Lower lobe of right lung (tissue), 2 donors: ENCODE results near the gene CLSTN2. TPM values are rescaled to one million over a fixed set of nuclear protein-coding genes. Genes with fewer than 3 reads are reported as not detected.

Experiments used
- ATAC-seq, 2 donors: fragments of 200-7000 bp; cut with Tn5 transposase; one replicate each; pipeline ENCODE4 v1.9.1; 2020 to 2022; ENCODE audit warnings: mild to moderate bottlenecking in 2 of 2, moderate library complexity in 2 of 2
- DNase-seq: peaks from one replicate; pipeline ENCODE4 v3.0.0-alpha.2; 2020
- H3K27ac ChIP-seq: fragments of 200-600 bp; one replicate; pipeline ENCODE4 v1.8.0; 2022
- H3K27me3 ChIP-seq: fragments of 200-600 bp; one replicate; pipeline ENCODE4 v1.8.0; 2022; ENCODE audit warnings: low read depth
- H3K36me3 ChIP-seq: fragments of 200-600 bp; one replicate; pipeline ENCODE4 v1.8.0; 2022; ENCODE audit warnings: mild to moderate bottlenecking
- H3K4me1 ChIP-seq: fragments of 200-600 bp; one replicate; pipeline ENCODE4 v1.8.0; 2022
- H3K4me3 ChIP-seq: fragments of 200-600 bp; one replicate; pipeline ENCODE4 v1.8.0; 2022; ENCODE audit warnings: mild to moderate bottlenecking
- H3K9me3 ChIP-seq: fragments of 200-600 bp; one replicate; pipeline ENCODE4 v1.8.0; 2022
- CTCF ChIP-seq: fragments of 200-600 bp; IDR thresholded peaks from one replicate; pipeline ENCODE4 v1.8.0; 2022; ENCODE audit warnings: antibody characterized with exemption, mild to moderate bottlenecking
- intact Hi-C: fragments of 100-400 bp; cut with DNase I; formaldehyde crosslinking; loops from one replicate; pipeline ENCODE4 v1.11.0; 2022
- total RNA-seq: library from RNA; stranded (reverse); fragmentation: NEBNext Ultra II Directional; extraction: Animal tissue kit (Norgen Biotek cat#: 25700); gene quantifications from one replicate; pipeline ENCODE4 v1.2.1, GENCODE V29; 2021
- donor health status: DM: no; HTN: yes; CAD: no; lungs with severe emphysema.

The CLSTN2 gene
- total RNA-seq, 1 donor from 2014 or later: 4.5 TPM

DNA sequence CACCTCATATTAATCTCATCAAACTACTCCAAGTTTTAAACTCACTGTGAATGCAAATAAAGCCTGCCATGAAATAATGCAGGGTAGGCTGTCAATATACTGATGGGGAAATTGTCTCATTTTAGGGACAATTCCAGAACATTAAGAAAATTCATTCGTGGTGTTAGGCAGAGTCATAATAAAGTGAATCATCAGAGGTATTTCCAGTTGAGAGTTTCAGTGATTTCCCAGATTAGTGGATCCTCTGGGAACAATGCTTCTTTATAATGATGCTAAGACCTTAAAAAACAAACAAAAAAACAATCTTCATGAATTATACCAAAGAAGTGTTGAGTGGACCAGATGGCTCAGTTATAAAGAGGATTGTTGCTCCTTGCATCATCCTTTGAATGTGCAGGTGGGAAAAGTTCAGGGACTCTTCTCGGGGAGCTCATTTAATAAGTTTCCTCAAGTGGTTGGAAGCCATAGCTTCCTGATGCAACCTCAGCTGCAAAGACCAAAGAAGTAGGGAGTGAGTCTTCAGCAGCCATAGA is 381.9 kb downstream of the CLSTN2 start:
- no peak for TF ChIP-seq CTCF
- intact Hi-C loops: no loop called here

GRCh38 chr3:140319739-140320138 is 384.8 kb downstream of the CLSTN2 start:
- no peak for ATAC-seq
- H3K36me3 ChIP-seq: no peaks in the 10 kb centered on the region
- H3K9me3 ChIP-seq: no peaks in the 10 kb centered on the region
- H3K27ac ChIP-seq: no peak overlapping the region
- no peaks in the 10 kb centered on the region for H3K27me3 ChIP-seq
- no peak overlapping the region for H3K4me3 ChIP-seq
- no peak for TF ChIP-seq CTCF
- H3K4me1 ChIP-seq: no peaks in the 10 kb centered on the region
- DNase-seq: no peak
- intact Hi-C loops: no loop called here

More for the DNA sequence above, 381.9 kb downstream of the CLSTN2 start:
- Histone ChIP-seq H3K27me3 (no peaks in the 10 kb centered on the region), H3K9me3 (no peaks in the 10 kb centered on the region), H3K36me3 (no peaks in the 10 kb centered on the region), H3K27ac (no peak overlapping the region), H3K4me3 (no peak overlapping the region), H3K4me1 (no peaks in the 10 kb centered on the region)
- DNase-seq (no peak), ATAC-seq (no peak)

- no peaks in the 10 kb centered on the region for H3K36me3 ChIP-seq
- H3K9me3 ChIP-seq: no peaks in the 10 kb centered on the region
- no peaks in the 10 kb centered on the region for H3K4me1 ChIP-seq
- ATAC-seq: no peak
- no peak for TF ChIP-seq CTCF
- H3K27me3 ChIP-seq: no peaks in the 10 kb centered on the region
- DNase-seq: no peak
- no peak overlapping the region for H3K4me3 ChIP-seq
- H3K27ac ChIP-seq: no peak overlapping the region
- intact Hi-C loops: no loop called here
Measured at GRCh38 chr3:140323561-140323960, 388.6 kb downstream of the CLSTN2 start.

DNA sequence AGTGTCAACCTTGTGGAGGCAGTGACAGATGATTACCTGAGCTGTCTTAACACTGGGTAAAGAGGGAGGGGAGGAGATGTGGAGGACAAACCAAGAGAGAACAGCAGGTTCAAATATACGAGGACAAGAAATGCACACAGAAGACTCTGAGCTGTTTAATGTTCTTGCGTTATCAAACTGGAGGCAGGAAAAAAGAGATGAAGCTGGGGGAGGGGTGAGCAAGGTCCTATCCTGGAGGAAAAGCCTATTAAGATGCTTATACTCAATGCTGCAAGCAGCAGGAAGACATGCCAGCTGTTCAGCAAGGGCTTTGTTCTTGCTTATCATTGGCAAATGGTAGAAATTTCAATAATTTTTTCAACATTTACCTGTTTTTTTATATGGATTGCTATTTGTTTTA is 397.1 kb downstream of the CLSTN2 start:
- Histone ChIP-seq H3K27me3 (no peaks in the 10 kb centered on the region), H3K36me3 (no peaks in the 10 kb centered on the region), H3K4me1 (no peaks in the 10 kb centered on the region), H3K27ac (no peak overlapping the region), H3K9me3 (no peaks in the 10 kb centered on the region), H3K4me3 (no peak overlapping the region)
- no peak for TF ChIP-seq CTCF
- intact Hi-C loops: no loop called here
- DNase-seq (no peak), ATAC-seq (no peak)

- Histone ChIP-seq H3K4me1 (no peaks in the 10 kb centered on the region), H3K9me3 (no peaks in the 10 kb centered on the region), H3K36me3 (no peaks in the 10 kb centered on the region), H3K4me3 (no peak overlapping the region), H3K27ac (no peak overlapping the region), H3K27me3 (no peaks in the 10 kb centered on the region)
- no peak for ATAC-seq
- no peak for TF ChIP-seq CTCF
- intact Hi-C loops: no loop called here
- no peak for DNase-seq
Measured at GRCh38 chr3:140334132-140334929, 399.3 kb downstream of the CLSTN2 start.
